Suppressor macrophage (primary cell): Measurements from ENCODE around the gene SRSF6.
"Not testable (repeated sequence)": the region's sequence is repeated elsewhere in the genome, so short reads cannot be mapped to it uniquely, and the experiment has no call there.

ENCODE experiments used
- DNase-seq, 4 experiments: peaks; one replicate each; pipeline ENCODE4 v3.0.0-alpha.2; 2020 to 2022

SRSF6 gene

GRCh38 chr20:43448748-43449535, 8.8 kb upstream of the SRSF6 start:
- DNase-seq, result peak; percentile 48 to 58 (median 54)

GRCh38 chr20:43450841-43451799, 6.6 kb upstream of the SRSF6 start:
- DNase-seq, result no peak

DNA sequence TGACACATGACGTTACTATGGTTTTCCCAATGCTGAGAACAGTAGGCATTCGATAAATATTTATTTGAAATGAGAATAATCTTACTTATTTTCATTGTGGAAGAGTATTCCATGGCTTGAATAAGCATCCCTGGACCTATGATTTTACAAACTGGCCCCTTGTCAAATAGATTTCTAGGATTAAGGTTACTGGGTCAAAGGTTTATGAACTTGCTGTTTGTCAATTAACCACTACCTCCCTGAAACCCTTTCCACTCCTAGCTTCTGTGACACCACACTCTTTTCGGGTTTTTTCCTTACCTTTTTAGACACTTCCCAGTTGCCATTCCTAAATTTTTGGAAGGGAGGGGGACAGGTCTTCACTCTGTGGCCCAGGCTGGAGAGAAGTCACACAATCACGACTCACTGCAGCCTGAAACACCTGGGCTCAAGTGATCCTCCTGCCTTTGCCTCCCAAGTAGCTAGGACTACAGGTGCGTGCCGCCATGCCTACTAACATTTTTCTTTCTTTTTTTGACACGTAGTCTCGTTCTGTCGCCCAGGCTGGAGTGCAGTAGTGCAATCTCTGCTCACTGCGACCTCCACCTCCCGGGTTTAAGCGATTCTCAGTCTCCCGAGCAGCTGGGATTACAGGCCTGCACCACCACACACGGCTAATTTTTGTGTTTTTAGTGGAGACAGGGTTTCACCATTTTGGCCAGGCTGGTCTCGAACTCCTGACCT, 5.1 kb upstream of the SRSF6 start:
- DNase-seq, result no peak

DNA sequence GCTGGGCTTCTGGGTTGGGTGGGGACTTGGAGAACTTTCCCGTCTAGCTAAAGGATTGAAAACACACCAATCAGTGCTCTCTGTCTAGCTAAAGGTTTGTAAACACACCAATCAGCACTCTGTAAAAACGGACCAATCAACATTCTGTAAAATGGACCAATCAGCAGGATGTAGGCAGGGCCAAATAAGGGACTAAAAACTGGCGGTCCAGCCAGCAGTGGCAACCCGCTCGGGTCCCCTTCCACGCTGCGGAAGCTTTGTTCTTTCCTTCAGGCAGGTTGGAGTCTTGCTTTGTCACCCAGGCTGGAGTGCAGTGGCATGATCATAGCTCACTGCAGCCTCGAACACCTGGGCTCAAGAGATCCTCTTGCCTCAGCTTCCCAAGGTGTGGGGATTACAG, 1.4 kb upstream of the SRSF6 start:
- not testable (repeated sequence) for DNase-seq

DNA sequence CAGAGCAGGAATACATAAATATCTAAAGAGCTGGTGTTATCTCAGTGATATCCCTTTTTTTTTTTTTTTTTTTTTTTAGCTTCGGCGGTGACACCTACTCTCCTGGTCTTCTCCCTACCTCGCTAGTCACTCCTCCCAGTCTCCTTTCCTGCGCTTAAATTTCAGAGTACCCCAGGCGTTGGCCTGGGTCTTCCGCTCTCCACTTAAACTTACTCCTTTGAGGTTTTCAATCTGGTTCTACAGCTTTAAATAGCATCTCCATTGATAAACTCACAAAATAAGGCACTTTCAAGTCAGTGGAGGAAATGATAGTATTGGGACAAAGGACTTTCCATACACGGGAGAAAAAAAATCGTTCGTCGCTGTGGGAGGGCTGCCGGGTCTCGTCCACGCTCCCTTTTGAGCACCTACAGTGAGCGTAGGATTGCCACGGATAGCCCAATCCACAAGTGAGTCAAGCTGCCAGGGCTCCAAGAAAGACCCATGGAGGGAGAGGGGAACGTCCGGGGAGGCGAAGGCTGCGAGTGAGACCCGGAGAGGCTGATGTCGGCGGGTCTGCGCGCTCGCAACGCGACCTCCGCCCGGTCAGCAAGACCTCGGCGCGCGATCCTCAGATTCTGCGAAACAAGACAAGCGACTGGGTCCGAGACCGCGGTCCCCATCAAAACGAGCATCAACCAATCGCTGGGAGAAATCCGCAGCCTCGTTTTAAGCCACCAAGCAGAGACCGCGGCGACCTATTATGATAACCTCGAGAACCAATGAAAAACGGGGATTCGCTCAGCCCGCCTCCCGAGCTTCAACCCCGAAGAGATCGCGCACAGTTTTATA, 672 bp upstream of the SRSF6 start:
- DNase-seq, result peak; percentile 90 to 95 (median 94)

GRCh38 chr20:43458422-43458924, 777 bp downstream of the SRSF6 start:
- peak in 2 of 4 experiments; percentile 61 to 73 for DNase-seq

DNA sequence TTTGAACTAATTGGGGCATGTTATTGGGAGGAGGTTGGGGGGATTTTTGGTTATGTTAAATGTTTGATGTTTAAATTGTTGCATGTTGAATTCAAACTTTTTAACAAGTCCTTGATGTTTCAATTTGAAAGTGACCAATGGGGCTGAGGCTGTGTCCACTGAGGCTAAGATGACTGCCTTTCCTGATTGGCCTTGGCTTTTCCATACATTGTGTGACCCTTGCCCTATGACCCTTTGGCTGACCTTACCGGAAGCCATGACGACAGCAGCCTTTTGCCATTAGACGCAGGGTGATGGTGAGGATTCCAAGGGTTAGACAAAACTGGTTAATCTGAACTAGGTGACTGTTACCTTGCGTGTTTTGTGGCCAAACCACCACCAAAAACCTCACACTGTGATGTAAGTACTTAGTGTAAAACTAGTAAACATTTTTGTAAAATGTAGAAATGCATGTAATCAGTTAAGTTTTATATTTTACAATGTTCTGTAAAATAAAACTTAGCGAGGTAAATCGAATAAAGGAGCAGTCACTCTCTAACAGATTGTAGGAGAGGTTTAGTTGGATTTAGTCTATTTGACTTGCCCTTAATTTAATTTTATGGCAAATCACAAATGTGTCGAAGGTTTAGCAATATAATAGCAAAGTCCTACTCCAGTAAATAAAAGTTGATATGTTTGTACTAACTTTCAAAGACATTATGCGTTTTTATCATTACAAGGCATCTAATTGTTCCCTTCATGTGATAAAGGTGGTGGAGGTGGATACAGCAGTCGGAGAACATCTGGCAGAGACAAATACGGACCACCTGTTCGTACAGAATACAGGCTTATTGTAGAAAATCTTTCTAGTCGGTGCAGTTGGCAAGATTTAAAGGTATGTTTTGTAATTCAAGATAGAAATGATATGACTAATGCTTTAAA, 1.6 kb downstream of the SRSF6 start:
- DNase-seq, result peak; percentile 10 to 39 (median 30)

DNA sequence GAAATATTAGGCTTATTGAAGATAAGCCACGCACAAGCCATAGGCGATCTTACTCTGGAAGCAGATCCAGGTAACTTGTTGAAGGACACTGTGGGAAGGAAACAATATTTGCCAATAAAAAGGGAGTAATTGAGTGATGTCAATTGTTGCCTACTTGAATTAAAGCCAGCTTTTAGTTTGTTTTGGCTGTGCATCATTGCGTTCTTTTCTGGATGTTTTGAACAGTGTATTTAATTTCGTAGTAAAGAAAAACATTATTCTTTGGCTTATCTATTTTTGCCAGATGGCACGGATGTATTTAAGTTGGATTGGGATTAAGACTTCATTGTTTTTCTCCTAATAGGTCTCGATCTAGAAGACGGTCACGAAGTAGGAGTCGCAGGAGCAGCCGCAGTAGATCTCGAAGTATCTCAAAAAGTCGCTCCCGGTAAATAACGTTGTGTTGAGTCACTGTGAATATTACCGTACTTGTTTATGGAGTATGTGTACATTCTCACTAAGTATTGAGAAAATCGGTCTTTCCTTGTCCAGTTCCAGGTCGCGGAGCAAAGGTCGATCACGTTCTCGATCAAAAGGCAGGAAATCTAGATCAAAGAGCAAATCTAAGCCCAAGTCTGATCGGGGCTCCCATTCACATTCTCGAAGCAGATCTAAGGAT, 2.6 kb downstream of the SRSF6 start:
- no peak for DNase-seq

DNA sequence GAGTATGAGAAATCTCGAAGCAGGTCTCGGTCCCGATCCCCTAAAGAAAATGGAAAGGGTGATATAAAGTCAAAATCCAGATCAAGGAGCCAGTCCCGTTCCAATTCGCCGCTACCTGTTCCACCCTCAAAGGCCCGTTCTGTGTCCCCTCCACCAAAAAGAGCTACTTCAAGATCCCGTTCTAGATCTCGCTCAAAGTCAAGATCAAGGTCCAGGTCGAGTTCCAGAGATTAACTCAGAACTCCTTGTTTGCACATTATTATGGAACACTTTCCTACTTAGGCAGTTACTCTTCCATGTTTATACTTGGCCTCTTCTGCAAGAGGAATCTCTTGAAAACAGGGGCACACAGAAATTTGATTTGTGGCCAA, 3.1 kb downstream of the SRSF6 start:
- DNase-seq, result no peak

GRCh38 chr20:43461894-43462659, 4.4 kb downstream of the SRSF6 start:
- no peak for DNase-seq

DNA sequence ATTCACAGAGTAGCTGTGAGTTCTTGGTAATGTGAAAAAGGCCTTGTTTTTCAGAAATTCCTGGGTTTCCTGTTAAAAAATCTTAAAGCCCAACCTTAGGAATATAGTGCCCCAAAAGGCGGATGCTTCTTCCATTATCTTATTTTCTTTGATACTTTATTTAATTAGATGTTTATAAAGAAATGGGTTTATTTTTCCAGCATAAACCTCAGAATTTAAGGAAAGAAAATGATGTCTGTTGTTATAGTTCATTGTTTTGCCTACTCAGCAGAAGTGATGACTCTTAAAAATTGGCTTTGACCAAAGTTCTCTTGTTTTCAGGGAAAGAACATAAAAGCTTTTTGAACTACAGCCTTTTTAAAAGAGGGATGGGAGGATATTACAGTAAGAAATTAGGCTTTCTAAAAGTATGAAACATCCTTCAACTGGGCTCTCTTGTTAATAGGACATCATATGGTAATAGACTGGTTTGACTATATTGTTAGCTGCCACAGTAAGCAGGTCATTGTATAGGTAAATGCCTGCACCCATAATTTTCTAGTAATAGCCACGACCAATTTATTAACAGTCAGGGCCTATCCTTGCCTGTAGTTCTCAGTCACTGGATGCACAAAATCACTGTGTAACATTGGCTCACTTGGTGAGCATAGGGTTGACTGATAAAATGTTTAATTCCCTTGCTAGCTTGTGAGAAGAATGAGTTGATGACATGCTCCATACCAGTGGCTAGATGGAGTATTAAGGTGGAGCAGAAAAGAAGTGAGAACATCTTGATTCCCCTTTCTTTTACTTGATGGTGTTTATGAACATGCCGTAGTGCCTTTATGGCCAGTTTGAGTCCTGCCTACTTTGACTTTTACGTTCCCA, 5.2 kb downstream of the SRSF6 start:
- DNase-seq, result no peak

- DNase-seq, result no peak
These were observed 6.0 kb downstream of the SRSF6 start for GRCh38 chr20:43463527-43464218.

DNA sequence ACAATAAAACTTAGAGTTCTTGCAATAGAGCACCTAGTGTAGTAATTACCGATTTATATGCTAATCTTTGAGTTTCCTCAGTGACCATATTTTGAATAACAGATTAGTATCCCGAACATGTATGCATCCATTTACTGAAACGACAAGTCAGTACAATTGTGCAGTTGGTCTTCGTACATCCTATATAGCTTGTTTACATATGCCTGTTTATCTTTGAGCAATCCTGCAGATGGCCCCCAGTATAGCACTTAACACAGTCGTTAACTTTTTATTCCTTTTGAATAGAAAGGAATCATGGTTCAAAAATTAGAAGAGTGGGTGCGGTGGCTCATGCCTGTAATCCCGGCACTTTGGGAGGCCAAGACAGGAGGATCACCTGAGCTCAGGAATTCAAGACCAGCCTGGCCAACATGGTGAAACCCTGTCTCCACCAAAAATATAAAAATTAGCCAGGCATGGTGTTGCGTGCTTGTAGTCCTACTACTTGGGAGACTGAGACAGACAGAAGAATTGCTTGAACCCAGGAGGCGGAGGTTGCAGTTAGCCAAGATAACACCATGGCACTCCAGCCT, 6.6 kb downstream of the SRSF6 start:
- DNase-seq, result no peak

- DNase-seq, result no peak
These were observed 7.9 kb downstream of the SRSF6 start for GRCh38 chr20:43465625-43465943.

GRCh38 chr20:43467589-43467988, 9.9 kb downstream of the SRSF6 start:
- DNase-seq, result no peak

DNA sequence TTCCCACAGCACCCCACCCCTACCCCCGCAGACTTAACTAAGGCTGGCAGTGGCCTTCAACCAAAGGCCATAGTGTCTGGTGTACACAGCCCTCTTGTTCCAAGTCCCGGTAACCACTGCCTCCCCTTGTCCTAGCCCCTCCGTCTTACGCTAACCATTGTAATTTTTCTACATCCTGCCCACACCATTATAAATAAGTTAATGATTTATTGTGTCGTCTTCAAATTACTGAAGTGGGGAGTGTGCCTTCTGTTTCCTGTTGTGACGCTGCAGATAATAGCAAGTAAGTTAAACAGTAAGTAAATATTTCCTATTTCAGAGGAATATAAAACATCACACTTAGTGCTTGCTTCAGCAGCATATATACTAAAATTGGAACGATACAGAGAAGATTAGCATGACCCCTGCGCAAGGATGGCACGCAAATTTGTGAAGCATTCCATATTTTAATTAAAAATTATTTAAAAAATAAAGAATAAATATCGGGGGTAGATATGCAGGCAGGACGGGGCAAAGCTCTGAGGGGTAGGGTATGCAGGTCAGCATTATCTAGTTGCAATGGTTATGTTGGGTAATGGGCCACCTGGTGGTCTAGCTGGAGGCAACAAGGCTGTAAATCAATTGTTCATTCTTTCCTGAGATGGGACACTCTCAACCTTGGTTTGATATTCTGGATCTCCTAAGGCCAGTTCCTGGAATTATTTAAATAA, 15.1 kb downstream of the SRSF6 start:
- DNase-seq, result no peak

GRCh38 chr20:43473381-43473704, 15.6 kb downstream of the SRSF6 start:
- DNase-seq, result no peak
